Transverse colon (tissue), 4 donors: ENCODE data around the gene TOP2A. TPM values are rescaled to one million over a fixed set of nuclear protein-coding genes. Genes with fewer than 3 reads are reported as not detected.

Experiments
- DNase-seq: peaks from one replicate; pipeline ENCODE4 v3.0.0-alpha.2; 2019
- H3K27ac ChIP-seq, 4 donors: fragments of 200-600 bp; sonication (generic); 2 replicates each; pipeline ENCODE4 v1.5.1; 2016 to 2018; ENCODE audit warnings: inconsistent platforms in 4 of 4
- H3K27me3 ChIP-seq: fragments of 200-600 bp; sonication (generic); 2 replicates; pipeline ENCODE4 v1.5.1; 2017; ENCODE audit warnings: inconsistent platforms
- H3K36me3 ChIP-seq, 4 donors: fragments of 200-600 bp; sonication (generic); 2 replicates each; pipeline ENCODE4 v1.5.1; 2017 to 2019; ENCODE audit warnings: inconsistent platforms in 4 of 4
- H3K4me1 ChIP-seq, 4 donors: fragments of 200-600 bp; sonication (generic); 2 replicates each; pipeline ENCODE4 v1.5.1; 2017 to 2020; ENCODE audit warnings: inconsistent platforms in 4 of 4
- H3K4me3 ChIP-seq, 4 donors: fragments of 200-600 bp; sonication (generic); 1 replicate in 1 of 4; 2 replicates in 3 of 4; pipeline versions ENCODE4 v1.5.1 to v1.6.1; 2017 to 2019; ENCODE audit warnings: inconsistent platforms in 4 of 4
- H3K9me3 ChIP-seq, 2 donors: fragments of 200-600 bp; sonication (generic); 2 replicates each; pipeline ENCODE4 v1.5.1; 2017 to 2019; ENCODE audit warnings: inconsistent platforms in 2 of 2
- EP300 ChIP-seq: sonication (generic); formaldehyde crosslinking; IDR thresholded peaks from one replicate; pipeline ENCODE4 v1.6.1; 2017; ENCODE audit warnings: antibody characterized with exemption, low read depth
- POLR2A ChIP-seq: fragments of 450-650 bp; IDR thresholded peaks from one replicate; pipeline ENCODE4 v1.6.1; 2016; ENCODE audit warnings: antibody characterized with exemption, mild to moderate bottlenecking, moderate library complexity
- POLR2AphosphoS5 ChIP-seq, 3 donors: sonication (generic); formaldehyde crosslinking; IDR thresholded peaks; one replicate each; pipeline ENCODE4 v1.6.1; 2016; ENCODE audit warnings: antibody characterized with exemption in 3 of 3
- WGBS, 2 donors: methylation state at CpG; one replicate each; pipeline ENCODE4 v1.1.5; 2018; ENCODE audit warnings: low coverage in 1 of 2; 5-methylcytosine and 5-hydroxymethylcytosine counted together
- in situ Hi-C, 4 donors: fragments of 200-750 bp; cut with MboI; loops; one replicate each; pipeline versions ENCODE4 v1.15.0 to v1.15.1; 2017; ENCODE audit warnings: low sequenced_read_pairs in 3 of 4, low pct_ligation_motif_present in 1 of 4, low pct_unique_long_range_greater_than_20kb in 1 of 4
- intact Hi-C: fragments of 100-400 bp; cut with DNase I; formaldehyde crosslinking; loops from one replicate; pipeline ENCODE4 v1.15.1; 2023; ENCODE audit warnings: low total_unique reads
- total RNA-seq, 4 donors: library from RNA; depleted of rRNA; stranded (reverse); fragments of >200 nt; gene quantifications; one replicate each; pipeline ENCODE4 v1.1.0, GENCODE V29; 2016
- TF ChIP-seq, protein P1 (sequence below), 5 experiments: fragments of 200-600 bp in 3 of 5; fragments of 450-650 bp in 2 of 5; sonication (generic) in 3 of 5; IDR thresholded peaks; 1 replicate in 2 of 5; 2 replicates in 3 of 5; pipeline ENCODE4 v1.5.1; 2016 to 2017; ENCODE audit warnings: antibody characterized with exemption in 5 of 5, inconsistent platforms in 3 of 5, mild to moderate bottlenecking in 2 of 5, moderate library complexity in 1 of 5

The TOP2A gene
- total RNA-seq, 4 donors from 2014 or later, result 0.37 to 25.5 (median 7.5) TPM

DNA sequence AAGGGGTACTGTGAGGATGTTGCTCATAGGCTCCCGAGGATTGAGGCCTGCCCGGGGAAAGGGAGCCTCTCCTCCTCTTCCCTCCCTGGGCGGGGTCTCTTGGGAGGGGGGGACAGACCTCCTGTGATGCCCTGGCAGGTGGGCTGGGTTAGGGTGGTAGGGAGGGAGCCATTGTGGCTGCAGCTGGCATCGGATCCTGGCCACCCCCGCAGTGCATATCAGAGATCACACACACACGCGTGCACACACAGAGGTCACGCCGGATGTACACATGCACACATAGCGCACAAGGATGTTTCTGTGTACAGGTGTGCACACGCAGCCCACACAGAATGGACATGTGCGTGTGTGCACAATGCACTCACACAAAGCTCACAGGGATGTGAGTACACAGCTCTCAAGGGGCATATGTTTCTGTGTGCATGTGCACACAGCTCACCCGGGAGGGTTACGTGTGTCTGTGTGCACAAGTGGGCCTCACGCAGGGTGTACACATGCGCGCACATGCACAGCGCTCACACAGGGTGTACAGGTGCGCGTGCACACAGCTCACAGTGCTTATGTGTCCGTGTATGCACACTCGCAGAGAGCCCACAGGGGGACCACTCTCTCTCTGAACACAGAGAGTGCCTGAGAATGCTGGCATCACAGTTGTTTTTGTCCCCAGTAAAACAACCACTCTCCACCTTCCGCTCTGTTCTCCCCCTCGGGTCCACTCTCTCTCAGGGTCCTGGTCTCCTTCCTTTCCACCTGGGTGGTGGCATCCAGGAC, 55.6 kb downstream of the TOP2A start:
- peak overlapping the region in 3 of 4 donors; percentile 46 to 54 (median 54) for H3K4me3 ChIP-seq
- no peaks in the 10 kb centered on the region for H3K9me3 ChIP-seq
- H3K4me1 ChIP-seq, result peaks cover 6 to 14% (median 12%) of the 10 kb centered on the region in 4 donors
- DNase-seq, result no peak
- intact Hi-C loops, result loop anchor here (5.0 kb wide), 2 partner anchors 55 to 1730 kb away; partner anchors contain the start of gene TOP2A
- no peaks in the 10 kb centered on the region for H3K36me3 ChIP-seq
- in situ Hi-C loops, result loop anchor here in 2 of 4 donors (10.0 kb wide), 2 partner anchors 53 to 173 kb away; partner anchors contain the start of gene TOP2A (in 1 of the 2)
- peak overlapping the region in 1 of 4 donors; percentile 34 for H3K27ac ChIP-seq
- TF ChIP-seq, protein P1, sequence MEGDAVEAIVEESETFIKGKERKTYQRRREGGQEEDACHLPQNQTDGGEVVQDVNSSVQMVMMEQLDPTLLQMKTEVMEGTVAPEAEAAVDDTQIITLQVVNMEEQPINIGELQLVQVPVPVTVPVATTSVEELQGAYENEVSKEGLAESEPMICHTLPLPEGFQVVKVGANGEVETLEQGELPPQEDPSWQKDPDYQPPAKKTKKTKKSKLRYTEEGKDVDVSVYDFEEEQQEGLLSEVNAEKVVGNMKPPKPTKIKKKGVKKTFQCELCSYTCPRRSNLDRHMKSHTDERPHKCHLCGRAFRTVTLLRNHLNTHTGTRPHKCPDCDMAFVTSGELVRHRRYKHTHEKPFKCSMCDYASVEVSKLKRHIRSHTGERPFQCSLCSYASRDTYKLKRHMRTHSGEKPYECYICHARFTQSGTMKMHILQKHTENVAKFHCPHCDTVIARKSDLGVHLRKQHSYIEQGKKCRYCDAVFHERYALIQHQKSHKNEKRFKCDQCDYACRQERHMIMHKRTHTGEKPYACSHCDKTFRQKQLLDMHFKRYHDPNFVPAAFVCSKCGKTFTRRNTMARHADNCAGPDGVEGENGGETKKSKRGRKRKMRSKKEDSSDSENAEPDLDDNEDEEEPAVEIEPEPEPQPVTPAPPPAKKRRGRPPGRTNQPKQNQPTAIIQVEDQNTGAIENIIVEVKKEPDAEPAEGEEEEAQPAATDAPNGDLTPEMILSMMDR (IDR thresholded peaks at IDR 0.05), result no peak
- TF ChIP-seq EP300 (no peak), POLR2A (no peak), POLR2AphosphoS5 (IDR thresholded peaks at IDR 0.05) (no peak)
- H3K27me3 ChIP-seq, result no peaks in the 10 kb centered on the region
- WGBS, 2 donors, result 65% methylated on average over 22 of the region's 24 CpGs; no CpG with 5 or more reads in 1 of the 2 donors

- TF ChIP-seq, protein P1 (IDR thresholded peaks at IDR 0.05), result no peak
- TF ChIP-seq POLR2A, result no peak
- TF ChIP-seq EP300, result no peak
- no peak for TF ChIP-seq POLR2AphosphoS5 (IDR thresholded peaks at IDR 0.05)
- in situ Hi-C loops, result loop anchor here in 2 of 4 donors (10.0 kb wide), 2 partner anchors 54 to 174 kb away; partner anchors contain the start of gene TOP2A (in 1 of the 2)
Observed at GRCh38 chr17:40361063-40361924, 56.4 kb downstream of the TOP2A start.

GRCh38 chr17:40360091-40360490, 57.6 kb downstream of the TOP2A start:
- WGBS, 2 donors, result 85 to 87% methylated on average over 5 to 8 of the region's 8 CpGs
- Histone ChIP-seq H3K9me3 (no peaks in the 10 kb centered on the region), H3K4me3 (no peak overlapping the region), H3K4me1 (peaks cover 10 to 21% (median 12%) of the 10 kb centered on the region in 4 donors), H3K27me3 (no peaks in the 10 kb centered on the region), H3K36me3 (peaks cover 0 to 4% (median 0%) of the 10 kb centered on the region in 4 donors), H3K27ac (no peak overlapping the region)
- intact Hi-C loops, result loop anchor here (5.0 kb wide), 2 partner anchors 57 to 1732 kb away; partner anchors contain the start of gene TOP2A
- in situ Hi-C loops, result loop anchor here in 2 of 4 donors (10.0 kb wide), 2 partner anchors 55 to 175 kb away; partner anchors contain the start of gene TOP2A (in 1 of the 2)
- TF ChIP-seq EP300 (no peak), POLR2AphosphoS5 (IDR thresholded peaks at IDR 0.05) (no peak), POLR2A (no peak)
- TF ChIP-seq, protein P1 (IDR thresholded peaks at IDR 0.05), result no peak
- DNase-seq, result no peak

More at GRCh38 chr17:40361063-40361924, 56.4 kb downstream of the TOP2A start:
- 75% methylated on average over 32 of the region's 32 CpGs; no CpG with 5 or more reads in 1 of the 2 donors for WGBS, 2 donors
- Histone ChIP-seq H3K4me3 (no peak overlapping the region), H3K36me3 (peaks cover 0 to under 1% (median 0%) of the 10 kb centered on the region in 4 donors), H3K27me3 (no peaks in the 10 kb centered on the region), H3K4me1 (peaks cover 6 to 14% (median 12%) of the 10 kb centered on the region in 4 donors), H3K9me3 (no peaks in the 10 kb centered on the region), H3K27ac (no peak overlapping the region)
- intact Hi-C loops, result loop anchor here (5.0 kb wide), 2 partner anchors 56 to 1731 kb away; partner anchors contain the start of gene TOP2A
- no peak for DNase-seq
